ENCODE results near the gene HES6. TPM values are rescaled to one million over a fixed set of nuclear protein-coding genes. Genes with fewer than 3 reads are reported as not detected.

HES6 gene
- 0.72 and 1.6 TPM in 2 replicates for total RNA-seq

DNA sequence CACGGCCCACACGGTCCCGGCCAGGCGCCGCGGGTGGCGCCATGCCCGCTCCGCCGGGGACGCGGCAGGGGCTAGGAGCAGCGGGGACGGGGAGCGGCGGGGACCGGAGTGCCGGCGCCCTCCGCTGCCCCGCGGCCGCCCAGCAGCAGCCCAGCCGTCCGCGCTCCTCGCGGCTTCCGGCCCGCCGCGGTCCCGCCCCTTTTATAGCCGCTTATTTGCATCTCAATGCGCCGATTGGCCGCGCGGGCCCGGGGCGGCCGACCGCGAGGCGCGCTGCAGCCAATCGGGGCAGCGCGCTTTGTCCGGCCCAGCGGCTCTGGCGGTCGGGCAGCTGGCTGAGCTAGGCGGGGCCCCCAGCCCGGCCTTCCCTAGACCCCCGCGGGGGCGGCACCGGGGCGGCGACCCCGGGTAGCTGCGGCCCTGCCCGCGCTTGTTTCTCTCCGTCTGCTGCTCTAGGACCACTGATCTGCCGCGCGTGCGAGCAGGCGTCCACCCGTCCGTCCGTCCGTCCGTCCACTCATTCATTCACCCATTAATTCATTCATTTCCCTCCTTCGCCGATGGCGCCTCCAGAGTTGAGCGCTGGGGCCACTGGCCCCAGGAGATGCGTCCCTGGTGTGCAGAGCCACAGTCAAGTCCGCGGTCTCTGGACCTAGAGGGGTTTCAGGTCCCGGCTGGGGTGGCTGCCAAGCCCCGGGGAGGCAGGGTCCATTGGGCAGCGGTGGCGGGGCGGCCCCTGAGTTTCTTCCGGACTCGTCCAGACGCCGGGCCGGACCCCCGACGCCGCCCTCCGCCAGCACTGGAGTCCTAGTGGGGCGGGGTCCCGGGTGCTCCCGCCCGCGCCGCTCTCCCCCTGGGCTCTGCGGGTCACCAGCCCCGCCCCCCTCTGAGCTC, at the start of gene HES6:
TSS of gene HES6 (minus strand) at position 176 of the 894 bp plus-strand sequence. CDS start at position 43, 133 bp downstream.

GRCh38 chr2:238287737-238288649, 48.2 kb upstream of the HES6 start, which contains the start of gene PER2:
Gene PER2, minus strand, starts transcription at chr2:238288610. Its CDS starts 10,674 bp downstream, at chr2:238277936.

DNA sequence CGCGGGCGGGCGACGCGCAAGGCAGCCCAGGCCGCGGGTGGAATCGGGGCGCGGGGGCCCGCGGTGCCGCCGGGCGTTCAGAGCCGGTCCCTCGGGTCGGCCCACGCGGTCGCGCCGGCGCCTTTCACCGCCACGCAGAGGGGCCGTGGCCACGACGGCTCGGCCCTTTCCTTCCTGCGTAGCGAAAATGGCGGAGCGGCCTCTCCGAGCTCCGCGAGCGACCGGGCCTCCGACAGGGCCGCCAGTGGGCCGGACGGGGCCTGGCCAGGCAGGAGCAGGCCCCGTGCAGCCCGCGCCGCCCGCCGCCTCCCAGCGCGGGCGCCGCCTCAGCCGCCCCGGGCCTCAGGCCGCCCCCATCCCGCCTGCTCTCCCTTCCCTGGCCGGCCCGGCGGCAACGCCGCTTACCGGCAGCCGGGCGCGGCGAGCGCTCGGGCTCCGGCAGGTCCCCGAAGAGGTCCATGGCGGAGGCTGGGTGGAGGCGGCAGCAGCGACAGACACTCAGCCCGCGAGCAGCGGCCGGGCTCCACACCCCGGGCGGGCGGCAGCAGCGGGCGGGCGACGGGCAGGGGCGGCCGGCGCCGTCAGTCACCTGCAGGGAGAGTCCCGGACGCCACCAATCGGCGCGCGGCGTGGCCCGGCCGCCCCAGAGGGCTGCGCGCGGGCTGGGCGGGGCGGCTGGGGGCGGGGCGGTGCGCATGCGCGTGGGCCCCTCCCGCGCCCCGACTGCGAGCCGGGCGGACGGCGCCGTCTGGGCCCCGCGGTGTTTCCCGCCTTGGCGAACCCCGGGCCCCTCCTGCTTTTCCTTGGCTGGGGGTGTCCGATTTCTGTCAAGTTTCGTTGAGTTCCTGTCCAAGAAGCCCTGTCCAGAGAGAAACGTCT, 36.5 kb downstream of the HES6 start, which contains the start of gene ILKAP:
TSS of gene ILKAP (minus strand) at position 602 of the 879 bp plus-strand sequence. CDS start at position 460, 142 bp downstream.

Other genes with a start within 250 kb of the HES6 start
- gene SCLY, start 179.0 kb downstream of the HES6 start, total RNA-seq = 9.9 and 14.6 TPM in 2 replicates
- gene ESPNL, start 139.7 kb downstream of the HES6 start, total RNA-seq = under 0.01 and 0.16 TPM in 2 replicates
- gene KLHL30, start 101.4 kb downstream of the HES6 start, total RNA-seq = not detected in 2 replicates
- gene ERFE, start 81.1 kb downstream of the HES6 start, total RNA-seq = 7.3 and 24.2 TPM in 2 replicates
- gene ILKAP, start 36.3 kb downstream of the HES6 start, total RNA-seq = 12.8 and 18.0 TPM in 2 replicates
- 2.9 and 3.2 TPM in 2 replicates for gene PER2, start 48.6 kb upstream of the HES6 start, total RNA-seq
- 4.5 and 15.2 TPM in 2 replicates for gene TRAF3IP1, start 80.5 kb upstream of the HES6 start, total RNA-seq
- gene ASB1, start 186.9 kb upstream of the HES6 start, total RNA-seq = 18.2 and 21.4 TPM in 2 replicates

Data from cardiac atrium fibroblast (primary cell).